ENCODE measurements around the gene CACNA1H.

DNA sequence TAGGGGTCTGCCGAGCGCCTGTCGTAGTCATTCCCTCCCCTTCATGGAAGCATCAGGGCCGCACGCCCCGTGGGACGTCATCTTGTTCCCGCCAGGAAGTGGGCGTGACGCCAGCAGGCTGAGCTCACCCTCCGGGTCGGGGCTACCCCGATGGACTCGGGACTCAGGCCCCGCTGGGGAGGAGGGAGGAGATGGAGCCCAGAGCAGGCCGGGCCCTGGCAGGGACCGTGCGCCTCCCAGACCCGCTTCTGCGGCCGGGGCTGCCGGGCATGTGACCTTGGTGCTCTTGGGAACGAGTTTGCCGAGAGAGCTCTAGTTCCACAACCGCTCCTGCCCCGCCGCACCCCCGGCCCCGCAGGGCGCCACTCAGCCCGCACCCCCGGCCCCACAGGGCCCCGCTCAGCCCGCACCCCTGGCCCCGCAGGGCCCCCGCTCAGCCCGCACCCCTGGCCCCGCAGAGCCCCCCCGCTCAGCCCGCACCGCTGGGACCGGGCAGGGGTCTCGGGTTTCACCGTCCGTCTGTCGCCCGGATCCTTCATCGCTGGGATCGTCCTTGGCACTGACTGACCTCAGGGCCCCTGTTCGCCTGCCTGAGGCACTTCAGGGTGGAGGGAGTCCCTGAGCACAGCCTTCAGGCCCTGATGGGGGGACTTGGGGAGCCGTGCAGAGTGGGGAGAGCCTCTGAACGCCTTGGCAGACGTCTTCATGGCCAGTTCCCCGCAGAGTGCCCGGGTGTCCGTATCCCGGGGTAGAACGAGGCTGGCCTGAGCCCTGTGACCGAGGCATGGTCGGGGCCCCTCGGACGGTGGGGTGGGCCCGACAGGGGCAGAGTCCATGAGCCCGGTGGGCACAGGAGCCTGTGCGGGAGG is 5.8 kb downstream of the CACNA1H start:
- TF ChIP-seq, protein P1, sequence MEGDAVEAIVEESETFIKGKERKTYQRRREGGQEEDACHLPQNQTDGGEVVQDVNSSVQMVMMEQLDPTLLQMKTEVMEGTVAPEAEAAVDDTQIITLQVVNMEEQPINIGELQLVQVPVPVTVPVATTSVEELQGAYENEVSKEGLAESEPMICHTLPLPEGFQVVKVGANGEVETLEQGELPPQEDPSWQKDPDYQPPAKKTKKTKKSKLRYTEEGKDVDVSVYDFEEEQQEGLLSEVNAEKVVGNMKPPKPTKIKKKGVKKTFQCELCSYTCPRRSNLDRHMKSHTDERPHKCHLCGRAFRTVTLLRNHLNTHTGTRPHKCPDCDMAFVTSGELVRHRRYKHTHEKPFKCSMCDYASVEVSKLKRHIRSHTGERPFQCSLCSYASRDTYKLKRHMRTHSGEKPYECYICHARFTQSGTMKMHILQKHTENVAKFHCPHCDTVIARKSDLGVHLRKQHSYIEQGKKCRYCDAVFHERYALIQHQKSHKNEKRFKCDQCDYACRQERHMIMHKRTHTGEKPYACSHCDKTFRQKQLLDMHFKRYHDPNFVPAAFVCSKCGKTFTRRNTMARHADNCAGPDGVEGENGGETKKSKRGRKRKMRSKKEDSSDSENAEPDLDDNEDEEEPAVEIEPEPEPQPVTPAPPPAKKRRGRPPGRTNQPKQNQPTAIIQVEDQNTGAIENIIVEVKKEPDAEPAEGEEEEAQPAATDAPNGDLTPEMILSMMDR (conservative IDR thresholded peaks at IDR 0.05; ENCODE audit: low read depth, low read length) = no peak
- TF ChIP-seq EZH2 (IDR thresholded peaks at IDR 0.05; ENCODE audit: borderline replicate concordance, low read depth, low read length, poor library complexity, severe bottlenecking) = no peak

Measured in A673 (cell line).